Measurements from ENCODE around the gene ANKRD55. TPM values are rescaled to one million over a fixed set of nuclear protein-coding genes. Genes with fewer than 3 reads are reported as not detected.

Gene ANKRD55
- total RNA-seq, 2 donors from 2014 or later: 0.27 to 0.29 TPM

DNA sequence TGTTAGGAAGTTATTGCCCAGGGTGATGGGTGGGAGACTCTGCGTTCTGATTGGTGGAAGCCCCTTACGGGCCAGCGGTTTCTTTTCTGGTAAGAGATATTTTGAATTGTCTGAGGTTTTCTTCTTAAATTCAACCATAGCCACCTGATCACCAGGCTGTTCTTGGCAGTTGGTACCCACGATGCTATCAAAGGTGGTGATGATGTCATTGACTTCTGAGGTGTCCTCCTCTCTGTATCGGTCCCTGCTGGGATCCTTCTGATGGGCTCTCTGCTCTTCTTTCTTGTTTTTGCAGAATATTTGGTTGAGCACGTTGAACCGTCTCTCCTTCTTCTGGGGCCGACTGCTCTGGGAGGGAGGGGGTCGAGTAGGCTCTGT, 121.7 kb downstream of the ANKRD55 start:
- H3K9me3 Mint-ChIP-seq: no peaks in the 10 kb centered on the region
- Histone ChIP-seq H3K9ac (ENCODE audit: extremely low read depth, low read length, poor library complexity, severe bottlenecking) (no peak overlapping the region), H3K27ac (ENCODE audit: low read depth, low read length) (no peak overlapping the region), H3K27me3 (ENCODE audit: control insufficient read depth, insufficient read depth, low read length, poor library complexity, severe bottlenecking) (no peaks in the 10 kb centered on the region), H3K4me3 (ENCODE audit: low read length) (no peak overlapping the region), H3K36me3 (ENCODE audit: control insufficient read depth, insufficient read depth, low read length) (no peaks in the 10 kb centered on the region), H3K4me1 (ENCODE audit: control insufficient read depth, insufficient read depth, low read length) (no peaks in the 10 kb centered on the region), H3K9me3 (ENCODE audit: control insufficient read depth, low read length) (no peaks in the 10 kb centered on the region)
- no peaks in the 10 kb centered on the region for H3K36me3 Mint-ChIP-seq (ENCODE audit: low read depth)
- no peak for DNase-seq
- H3K27me3 Mint-ChIP-seq (ENCODE audit: insufficient read depth): no peaks in the 10 kb centered on the region
- no peak overlapping the region for H3K27ac Mint-ChIP-seq
- 95% methylated on average over 6 to 7 of the region's 9 CpGs for WGBS, 2 experiments (ENCODE audit: insufficient coverage in 1 of 2, insufficient read length in 1 of 2)
- no peaks in the 10 kb centered on the region for H3K4me1 Mint-ChIP-seq
- H3K4me3 Mint-ChIP-seq: no peak overlapping the region
- TF ChIP-seq, protein P1, sequence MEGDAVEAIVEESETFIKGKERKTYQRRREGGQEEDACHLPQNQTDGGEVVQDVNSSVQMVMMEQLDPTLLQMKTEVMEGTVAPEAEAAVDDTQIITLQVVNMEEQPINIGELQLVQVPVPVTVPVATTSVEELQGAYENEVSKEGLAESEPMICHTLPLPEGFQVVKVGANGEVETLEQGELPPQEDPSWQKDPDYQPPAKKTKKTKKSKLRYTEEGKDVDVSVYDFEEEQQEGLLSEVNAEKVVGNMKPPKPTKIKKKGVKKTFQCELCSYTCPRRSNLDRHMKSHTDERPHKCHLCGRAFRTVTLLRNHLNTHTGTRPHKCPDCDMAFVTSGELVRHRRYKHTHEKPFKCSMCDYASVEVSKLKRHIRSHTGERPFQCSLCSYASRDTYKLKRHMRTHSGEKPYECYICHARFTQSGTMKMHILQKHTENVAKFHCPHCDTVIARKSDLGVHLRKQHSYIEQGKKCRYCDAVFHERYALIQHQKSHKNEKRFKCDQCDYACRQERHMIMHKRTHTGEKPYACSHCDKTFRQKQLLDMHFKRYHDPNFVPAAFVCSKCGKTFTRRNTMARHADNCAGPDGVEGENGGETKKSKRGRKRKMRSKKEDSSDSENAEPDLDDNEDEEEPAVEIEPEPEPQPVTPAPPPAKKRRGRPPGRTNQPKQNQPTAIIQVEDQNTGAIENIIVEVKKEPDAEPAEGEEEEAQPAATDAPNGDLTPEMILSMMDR (conservative IDR thresholded peaks at IDR 0.05): no peak

DNA sequence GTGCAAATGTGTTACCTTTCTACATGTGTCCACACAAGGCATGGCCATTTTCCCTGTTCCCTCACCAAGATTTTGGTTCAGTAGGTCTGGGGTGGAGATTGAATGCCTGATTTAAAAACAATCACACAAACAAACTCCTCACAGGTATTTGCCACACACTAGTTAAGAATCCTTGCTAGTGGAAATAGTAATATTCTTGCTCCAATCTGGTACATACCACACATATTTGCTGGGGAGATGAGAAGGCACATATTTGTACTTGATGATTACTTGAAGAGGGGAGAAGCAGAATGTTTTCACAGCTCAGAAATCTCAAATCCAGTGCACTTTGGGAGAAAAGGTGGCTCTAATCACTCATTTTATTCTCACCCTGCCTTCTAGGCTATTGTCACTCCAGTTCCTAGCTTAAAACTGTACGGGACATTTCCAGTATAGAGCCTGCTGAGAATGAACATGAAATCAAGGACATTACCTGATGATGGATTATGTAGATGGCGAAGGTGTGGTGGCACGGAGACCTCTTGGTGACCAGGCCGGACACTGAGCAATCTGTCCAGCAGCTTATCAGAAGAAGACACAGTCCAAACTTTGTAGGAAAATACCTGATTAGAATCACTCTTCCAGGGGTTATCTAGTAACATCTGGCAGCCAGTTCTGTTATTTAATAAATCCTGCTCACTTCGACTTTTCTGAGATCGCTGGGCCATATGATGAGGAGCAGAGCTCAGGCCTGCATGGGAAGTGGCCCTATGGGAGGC, 122.3 kb downstream of the ANKRD55 start:
- H3K4me3 ChIP-seq (ENCODE audit: low read length): no peak overlapping the region
- H3K36me3 ChIP-seq (ENCODE audit: control insufficient read depth, insufficient read depth, low read length): no peaks in the 10 kb centered on the region
- WGBS, 2 experiments (ENCODE audit: insufficient coverage in 1 of 2, insufficient read length in 1 of 2): 95 to 96% methylated on average over 6 of the region's 6 CpGs
- H3K9ac ChIP-seq (ENCODE audit: extremely low read depth, low read length, poor library complexity, severe bottlenecking): no peak overlapping the region
- Mint-ChIP-seq H3K9me3 (no peaks in the 10 kb centered on the region), H3K4me3 (no peak overlapping the region), H3K4me1 (no peaks in the 10 kb centered on the region), H3K27ac (no peak overlapping the region), H3K27me3 (ENCODE audit: insufficient read depth) (no peaks in the 10 kb centered on the region), H3K36me3 (ENCODE audit: low read depth) (no peaks in the 10 kb centered on the region)
- DNase-seq: no peak
- no peak overlapping the region for H3K27ac ChIP-seq (ENCODE audit: low read depth, low read length)
- no peaks in the 10 kb centered on the region for H3K27me3 ChIP-seq (ENCODE audit: control insufficient read depth, insufficient read depth, low read length, poor library complexity, severe bottlenecking)
- TF ChIP-seq, protein P1 (conservative IDR thresholded peaks at IDR 0.05): no peak
- H3K4me1 ChIP-seq (ENCODE audit: control insufficient read depth, insufficient read depth, low read length): no peaks in the 10 kb centered on the region
- no peaks in the 10 kb centered on the region for H3K9me3 ChIP-seq (ENCODE audit: control insufficient read depth, low read length)

DNA sequence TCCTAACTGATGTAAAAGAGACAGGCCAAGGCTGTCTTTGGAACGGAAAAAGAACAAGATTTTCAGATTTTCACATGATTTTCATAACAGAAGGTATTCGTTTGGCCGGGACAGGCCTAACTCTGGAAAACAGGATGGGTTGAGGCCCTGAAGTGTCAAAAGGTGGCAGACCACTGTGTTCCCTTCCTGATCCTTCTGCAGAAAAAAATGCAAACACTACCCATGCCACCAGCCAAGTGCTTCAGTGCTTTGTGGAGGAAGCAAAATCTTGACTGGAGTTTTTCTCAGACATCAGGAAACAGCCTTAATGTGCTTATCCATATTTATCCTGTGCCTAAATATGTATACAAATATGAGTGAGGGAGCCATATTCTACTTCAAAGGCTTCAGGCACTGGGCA, 124.9 kb downstream of the ANKRD55 start:
- Histone ChIP-seq H3K9me3 (ENCODE audit: control insufficient read depth, low read length) (no peaks in the 10 kb centered on the region), H3K36me3 (ENCODE audit: control insufficient read depth, insufficient read depth, low read length) (no peaks in the 10 kb centered on the region), H3K27ac (ENCODE audit: low read depth, low read length) (no peak overlapping the region), H3K4me3 (ENCODE audit: low read length) (no peak overlapping the region), H3K4me1 (ENCODE audit: control insufficient read depth, insufficient read depth, low read length) (no peaks in the 10 kb centered on the region), H3K27me3 (ENCODE audit: control insufficient read depth, insufficient read depth, low read length, poor library complexity, severe bottlenecking) (no peaks in the 10 kb centered on the region), H3K9ac (ENCODE audit: extremely low read depth, low read length, poor library complexity, severe bottlenecking) (no peak overlapping the region)
- TF ChIP-seq, protein P1 (conservative IDR thresholded peaks at IDR 0.05): no peak
- no peaks in the 10 kb centered on the region for H3K9me3 Mint-ChIP-seq
- 92 to 94% methylated on average over 2 to 3 of the region's 3 CpGs for WGBS, 2 experiments (ENCODE audit: insufficient coverage in 1 of 2, insufficient read length in 1 of 2)
- DNase-seq: no peak
- no peak overlapping the region for H3K4me3 Mint-ChIP-seq
- no peaks in the 10 kb centered on the region for H3K36me3 Mint-ChIP-seq (ENCODE audit: low read depth)
- no peaks in the 10 kb centered on the region for H3K27me3 Mint-ChIP-seq (ENCODE audit: insufficient read depth)
- no peak overlapping the region for H3K27ac Mint-ChIP-seq
- no peaks in the 10 kb centered on the region for H3K4me1 Mint-ChIP-seq

All from endodermal cell (in vitro differentiated cells).